Limb (tissue), 2 donors: ENCODE data around the gene PIK3R1.
A peak's percentile ranks its signal among the peaks of the same experiment; 100 is the strongest.

Experiments
- DNase-seq, 2 donors: peaks; one replicate each; pipeline ENCODE4 v3.0.0-alpha.2; 2016; ENCODE audit errors: extremely low spot score in 2 of 2

PIK3R1 gene

DNA sequence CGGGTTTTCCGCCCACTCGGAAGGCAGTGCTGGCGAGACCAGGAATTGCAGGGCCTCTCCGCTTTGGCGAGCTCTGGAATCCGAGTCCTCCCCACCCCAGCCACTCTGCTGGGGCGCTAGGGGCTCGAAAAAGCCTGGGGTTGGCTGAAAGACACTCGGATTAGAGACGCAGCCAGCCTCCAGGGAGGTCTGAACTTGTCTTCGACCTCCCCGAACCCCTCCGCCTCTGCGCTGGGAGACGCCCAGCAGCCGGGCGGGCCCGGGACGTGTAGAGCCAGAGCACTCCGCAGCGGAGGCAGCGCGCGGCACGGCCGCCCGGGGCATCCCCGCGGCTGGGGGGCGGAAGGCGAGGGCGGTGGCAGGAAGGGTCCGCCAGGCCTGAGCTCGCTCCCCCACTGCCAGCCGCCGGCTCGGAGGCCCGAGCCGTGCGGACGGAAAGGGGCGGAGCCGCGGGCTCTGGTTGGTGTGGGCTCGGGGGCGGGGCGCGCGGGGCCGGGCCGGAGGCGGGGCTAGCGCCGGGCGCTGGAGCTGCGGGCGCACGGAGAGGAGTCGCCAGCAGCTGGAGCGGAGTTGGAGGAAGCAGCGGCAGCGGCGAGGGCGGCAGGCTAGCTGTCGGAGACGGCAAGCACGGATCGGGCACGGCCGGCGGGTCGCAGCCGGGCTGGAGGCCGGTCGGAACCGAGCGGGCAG is at the start of gene PIK3R1:
TSS of gene PIK3R1 (plus strand) at position 549 of the 690 bp plus-strand sequence. CDS start 10,920 bp downstream, outside the sequence.
- DNase-seq = peak; percentile 96 to 98

- no peak for DNase-seq
These were observed 48.3 kb upstream of the PIK3R1 start for GRCh38 chr5:68167195-68167651.

- peak in 1 of 2 donors; percentile 21 for DNase-seq
These were observed 45.7 kb upstream of the PIK3R1 start for GRCh38 chr5:68169903-68170302.

DNA sequence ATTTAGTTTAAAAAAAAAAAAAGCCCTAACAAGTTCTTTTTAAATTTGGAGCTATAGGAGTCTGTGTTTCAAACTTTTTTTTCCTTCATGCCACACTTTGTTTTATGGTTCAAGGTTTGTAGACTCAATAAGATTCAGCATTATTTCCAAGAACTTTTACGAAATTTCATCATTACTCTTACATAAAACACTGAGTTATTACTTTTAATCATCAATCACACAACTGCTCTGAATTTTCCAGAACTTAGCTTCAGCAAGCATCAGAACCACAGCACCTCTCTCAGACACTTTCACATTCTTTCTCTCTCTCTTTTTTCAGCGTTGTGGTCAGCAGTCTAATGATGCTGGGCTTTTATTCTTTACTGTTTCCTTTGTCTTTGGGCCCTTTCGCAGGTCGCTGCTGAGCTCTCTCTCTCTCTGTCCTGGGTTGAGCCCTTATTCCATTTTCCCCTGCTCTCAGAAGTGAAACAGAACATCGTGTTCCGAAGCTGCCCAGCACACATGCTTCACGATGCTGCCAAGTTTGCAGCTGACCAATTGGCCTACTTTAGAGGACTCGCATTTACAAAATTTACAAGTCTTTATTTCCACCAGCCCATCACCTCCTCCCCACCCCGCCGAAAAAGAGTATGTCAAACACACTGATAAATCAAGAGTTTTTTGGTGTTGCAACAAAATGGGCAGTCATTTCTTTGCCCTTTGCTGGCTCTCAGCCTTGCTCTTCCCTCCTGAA is 44.6 kb upstream of the PIK3R1 start:
- peak in 1 of 2 donors; percentile 7 for DNase-seq

- DNase-seq = no peak
These were observed 43.2 kb upstream of the PIK3R1 start for GRCh38 chr5:68172314-68172713.

- DNase-seq = no peak
These were observed 42.5 kb upstream of the PIK3R1 start for GRCh38 chr5:68173007-68173406.

- DNase-seq = no peak
These were observed 39.3 kb upstream of the PIK3R1 start for GRCh38 chr5:68176253-68176652.

DNA sequence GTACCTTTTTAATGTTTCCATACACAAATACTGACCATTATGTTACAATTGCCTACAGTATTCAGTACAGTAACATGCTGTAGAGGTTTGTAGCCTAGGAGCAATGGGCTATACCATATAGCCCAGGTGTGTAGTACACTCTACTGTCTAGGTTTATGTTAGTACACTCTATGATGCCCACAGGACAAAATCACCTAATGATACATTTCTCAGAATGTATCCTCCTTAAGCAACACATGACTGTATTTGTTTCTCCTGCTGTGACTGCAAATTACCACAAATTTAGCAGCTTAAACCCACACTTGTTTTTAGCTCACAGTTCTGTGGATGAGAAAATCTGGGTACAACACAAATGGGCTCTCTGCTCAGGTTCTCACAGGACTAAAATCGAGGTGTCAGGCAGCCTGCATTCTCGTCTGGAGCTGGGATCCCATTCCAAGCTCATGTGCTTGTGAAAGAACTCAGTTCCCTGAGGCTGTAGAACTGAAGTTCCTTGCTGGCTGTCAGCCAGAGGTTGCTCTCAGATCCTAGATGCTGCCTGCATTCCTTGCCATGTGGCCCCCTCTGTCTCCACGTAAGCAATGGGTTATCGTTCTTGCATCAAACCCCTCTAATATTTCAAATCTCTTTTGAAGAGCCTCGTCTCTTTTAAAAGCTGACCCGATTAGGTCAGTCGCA is 38.6 kb upstream of the PIK3R1 start:
- DNase-seq = no peak

- DNase-seq = no peak
These were observed 37.9 kb upstream of the PIK3R1 start for GRCh38 chr5:68177676-68178075.

DNA sequence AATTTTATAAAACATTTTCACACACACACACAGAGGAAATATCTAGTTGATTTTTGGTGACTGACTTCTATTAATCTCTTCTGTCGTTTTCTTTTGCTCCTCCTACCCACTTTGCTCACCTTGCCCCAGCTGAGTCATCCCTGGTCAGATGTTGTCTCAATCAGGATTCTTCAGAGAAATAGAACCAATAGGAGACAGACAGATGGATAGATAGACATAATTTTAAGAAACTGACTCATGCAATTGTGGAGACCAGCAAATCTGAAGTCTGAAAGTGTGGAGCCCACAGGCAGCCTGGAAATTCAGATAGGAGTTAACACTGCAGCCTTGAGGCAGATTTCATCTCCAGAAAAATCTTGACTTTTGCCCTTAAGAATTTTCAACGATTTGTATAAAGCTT is 37.0 kb upstream of the PIK3R1 start:
- DNase-seq = no peak

DNA sequence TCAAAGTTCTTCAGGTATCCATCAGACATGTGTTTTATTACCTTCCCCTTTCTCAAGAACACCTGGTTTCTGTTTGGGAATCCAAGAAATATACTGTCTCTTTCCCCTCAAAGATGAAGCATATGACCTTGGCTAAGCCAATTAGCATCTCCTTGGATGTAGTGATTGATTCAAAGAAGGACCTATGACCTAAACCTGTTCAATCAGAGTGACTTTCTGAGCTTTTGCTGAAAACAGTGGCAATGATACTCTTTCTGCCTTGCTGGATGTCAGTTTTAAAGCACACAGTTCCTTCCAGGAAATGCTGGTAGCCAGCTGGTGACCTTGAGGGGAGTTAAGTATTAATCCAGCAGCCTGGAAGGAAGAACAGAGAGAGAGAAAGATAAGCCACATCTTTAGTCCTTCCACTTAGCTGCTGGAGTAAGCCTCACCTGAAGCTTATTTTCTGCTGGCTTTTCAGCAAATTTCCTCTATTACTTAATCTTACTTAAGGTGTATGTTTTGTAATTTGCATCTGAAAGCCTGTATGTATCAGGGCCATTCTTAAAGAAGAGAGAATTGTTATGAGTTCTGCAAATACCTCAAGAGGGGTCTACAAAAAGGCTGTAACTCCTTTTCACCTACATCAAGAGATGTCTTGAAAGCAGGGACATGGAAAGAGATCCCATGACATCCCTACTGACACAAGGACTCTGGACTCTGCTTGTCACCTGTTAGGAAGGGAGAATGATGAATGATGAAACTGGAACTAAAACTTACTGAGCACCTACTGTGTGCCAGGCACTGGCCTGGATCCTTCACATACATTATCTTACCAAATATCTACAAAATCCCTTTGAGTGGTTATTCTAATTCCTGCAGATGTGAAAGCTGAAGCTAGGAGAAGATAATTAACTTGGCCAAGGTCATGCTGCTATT is 35.2 kb upstream of the PIK3R1 start:
- DNase-seq = no peak

DNA sequence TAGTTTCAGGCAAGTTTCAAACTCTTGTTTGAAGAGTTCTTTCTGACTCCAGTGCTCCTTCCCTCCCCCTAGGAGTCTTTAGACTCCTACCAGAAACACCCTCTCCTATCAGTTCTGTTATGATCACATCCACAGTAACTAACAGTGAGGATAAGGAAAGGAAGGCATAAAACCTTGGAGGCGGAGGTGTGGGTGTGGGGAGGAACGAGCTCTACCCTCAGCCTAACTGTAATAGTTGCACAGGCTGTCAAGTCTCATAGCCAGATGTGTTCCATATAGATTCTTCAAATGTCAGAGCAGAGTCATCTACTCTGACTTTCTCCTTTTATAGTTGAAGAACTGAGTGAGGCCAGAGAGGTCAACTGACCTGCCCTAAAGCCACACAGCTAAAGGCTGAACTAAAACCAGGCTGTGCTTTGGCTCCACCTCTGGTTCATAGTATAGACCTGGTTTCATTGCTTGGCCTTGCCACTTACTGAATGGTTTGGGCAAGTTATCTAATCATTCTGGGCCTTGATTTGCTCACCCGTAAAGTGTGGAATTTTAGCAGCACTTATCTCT is 34.4 kb upstream of the PIK3R1 start:
- no peak for DNase-seq

GRCh38 chr5:68182094-68182493 is 33.5 kb upstream of the PIK3R1 start:
- no peak for DNase-seq

- no peak for DNase-seq
These were observed 33.0 kb upstream of the PIK3R1 start for GRCh38 chr5:68182534-68182933.

DNA sequence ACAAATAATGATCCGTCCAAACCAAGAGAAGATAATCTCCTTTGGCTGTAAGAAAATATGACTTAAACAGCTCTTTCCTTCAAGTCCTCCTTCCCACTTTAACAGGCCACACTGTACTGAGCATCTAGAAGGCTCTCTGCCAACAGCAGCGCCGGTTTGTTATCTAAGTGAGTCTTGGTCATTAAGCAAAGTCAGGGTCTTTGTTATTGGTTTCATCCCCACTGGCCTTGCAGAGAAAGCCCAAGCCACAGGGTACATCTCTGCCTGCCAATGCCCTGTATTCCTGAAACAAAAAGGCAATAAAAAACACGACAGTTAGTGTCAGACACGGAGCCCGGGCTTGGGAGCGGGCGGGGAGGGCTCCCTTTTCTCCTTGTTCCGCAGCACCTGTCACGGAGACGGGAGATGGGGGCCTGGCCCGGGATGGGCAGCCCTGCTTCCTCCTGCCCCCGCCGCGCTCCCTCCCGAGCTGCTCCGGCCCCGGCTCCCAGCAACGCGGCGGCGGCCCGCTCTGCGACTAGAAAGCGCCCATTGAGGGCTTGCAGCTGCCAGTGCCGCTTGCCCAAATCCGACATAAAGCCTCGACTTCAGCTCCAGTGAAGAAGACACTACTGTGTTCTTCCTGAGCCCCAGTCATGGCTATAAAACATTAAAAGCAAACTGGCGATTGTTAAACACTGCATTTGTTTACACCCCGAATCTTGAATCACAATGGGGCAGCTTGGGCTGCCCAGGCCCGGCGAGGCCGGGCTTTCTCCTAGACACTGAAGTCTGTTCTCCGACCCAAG is 28.1 kb upstream of the PIK3R1 start:
- peak; percentile 9 to 73 for DNase-seq

GRCh38 chr5:68189171-68189570 is 26.4 kb upstream of the PIK3R1 start:
- DNase-seq = no peak

GRCh38 chr5:68189613-68190012 is 25.9 kb upstream of the PIK3R1 start:
- no peak for DNase-seq

GRCh38 chr5:68190619-68191018 is 24.9 kb upstream of the PIK3R1 start:
- no peak for DNase-seq

DNA sequence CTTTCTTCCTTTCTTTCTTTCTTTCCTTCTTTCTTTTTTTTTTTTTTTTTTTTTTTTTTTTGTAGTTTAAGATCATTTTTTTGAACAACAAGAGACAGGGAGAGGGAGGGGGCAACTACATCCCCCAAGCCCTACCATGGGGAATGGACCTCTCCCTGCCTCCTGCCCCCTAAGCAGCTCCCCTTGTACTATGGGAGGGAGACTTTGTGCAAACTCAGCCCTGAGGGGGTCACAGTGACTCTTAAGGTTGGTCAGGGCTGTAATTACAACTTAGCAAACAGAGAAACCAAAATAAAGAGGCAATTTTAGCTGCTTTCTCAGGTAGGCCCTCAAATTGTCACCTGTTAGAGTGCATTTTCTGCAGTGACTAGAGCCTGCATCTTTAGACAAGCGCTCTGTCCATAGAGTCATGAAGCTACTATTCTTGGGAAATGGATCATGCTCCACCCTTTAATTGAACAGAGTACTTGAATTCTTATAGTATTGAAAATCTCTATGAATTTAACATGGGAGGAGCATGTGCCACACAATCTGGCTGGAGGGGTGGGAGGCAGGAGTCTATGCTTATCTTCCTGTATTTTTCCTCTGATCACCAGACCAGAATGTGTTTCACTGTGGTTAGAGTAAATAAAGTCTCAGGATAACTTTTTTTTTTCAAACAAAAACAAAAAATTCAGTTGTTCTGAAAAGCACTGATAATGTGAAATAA is 24.3 kb upstream of the PIK3R1 start:
- DNase-seq = no peak

GRCh38 chr5:68192679-68193060 is 22.9 kb upstream of the PIK3R1 start:
- DNase-seq = no peak
